ENCODE results near the gene PRR27.
"Not testable (repeated sequence)": the region's sequence is repeated elsewhere in the genome, so short reads cannot be mapped to it uniquely, and the experiment has no call there.

The PRR27 gene

DNA sequence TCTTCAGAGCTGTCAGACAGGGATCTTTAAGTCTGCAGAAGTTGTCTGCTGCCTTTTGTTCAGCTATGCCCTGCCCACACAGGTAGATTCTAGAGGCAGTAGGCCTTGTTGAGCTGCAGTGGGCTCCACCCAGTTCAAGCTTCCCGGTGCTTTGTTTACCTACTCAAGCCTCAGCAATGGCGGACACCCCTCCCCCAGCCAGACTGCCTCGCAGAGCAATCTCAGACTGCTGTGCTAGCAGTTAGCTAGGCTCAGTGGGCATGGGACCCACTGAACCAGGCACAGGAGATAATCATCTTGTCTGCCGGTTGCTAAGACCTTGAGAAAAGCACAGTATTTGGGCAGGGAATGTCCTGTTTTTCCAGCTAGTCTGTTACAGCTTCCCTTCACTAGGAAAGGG is 58.7 kb downstream of the PRR27 start:
- DNase-seq = not testable (repeated sequence)

Data from activated CD4-positive, alpha-beta T cell treated with anti-CD3 and anti-CD28 coated beads, Interleukin-2, amount 50 U/mL, for 16 hours (primary cell).